Measurements from ENCODE around the gene CFAP47.

GRCh38 chrX:36159254-36159653, 239.7 kb downstream of the CFAP47 start:
- no peak for TF ChIP-seq EZH2phosphoT487 (conservative IDR thresholded peaks at IDR 0.05; ENCODE audit: low read length)
- TF ChIP-seq CTCF (IDR thresholded peaks at IDR 0.05; ENCODE audit: insufficient read depth, low read length, poor library complexity, severe bottlenecking) = no peak

All from SU-DHL-6 (cell line).